HG03432 (cell line): ENCODE measurements around the gene FTCD.
"Not testable (repeated sequence)": the region's sequence is repeated elsewhere in the genome, so short reads cannot be mapped to it uniquely, and the experiment has no call there.

ENCODE experiments used
- ATAC-seq: cut with Tn5 transposase; IDR thresholded peaks from one replicate; pipeline ENCODE4 v1.9.1; 2021; ENCODE audit warnings: mild to moderate bottlenecking, moderate library complexity; ENCODE audit not compliant: unreplicated experiment

Gene FTCD, protein sequence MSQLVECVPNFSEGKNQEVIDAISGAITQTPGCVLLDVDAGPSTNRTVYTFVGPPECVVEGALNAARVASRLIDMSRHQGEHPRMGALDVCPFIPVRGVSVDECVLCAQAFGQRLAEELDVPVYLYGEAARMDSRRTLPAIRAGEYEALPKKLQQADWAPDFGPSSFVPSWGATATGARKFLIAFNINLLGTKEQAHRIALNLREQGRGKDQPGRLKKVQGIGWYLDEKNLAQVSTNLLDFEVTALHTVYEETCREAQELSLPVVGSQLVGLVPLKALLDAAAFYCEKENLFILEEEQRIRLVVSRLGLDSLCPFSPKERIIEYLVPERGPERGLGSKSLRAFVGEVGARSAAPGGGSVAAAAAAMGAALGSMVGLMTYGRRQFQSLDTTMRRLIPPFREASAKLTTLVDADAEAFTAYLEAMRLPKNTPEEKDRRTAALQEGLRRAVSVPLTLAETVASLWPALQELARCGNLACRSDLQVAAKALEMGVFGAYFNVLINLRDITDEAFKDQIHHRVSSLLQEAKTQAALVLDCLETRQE

DNA sequence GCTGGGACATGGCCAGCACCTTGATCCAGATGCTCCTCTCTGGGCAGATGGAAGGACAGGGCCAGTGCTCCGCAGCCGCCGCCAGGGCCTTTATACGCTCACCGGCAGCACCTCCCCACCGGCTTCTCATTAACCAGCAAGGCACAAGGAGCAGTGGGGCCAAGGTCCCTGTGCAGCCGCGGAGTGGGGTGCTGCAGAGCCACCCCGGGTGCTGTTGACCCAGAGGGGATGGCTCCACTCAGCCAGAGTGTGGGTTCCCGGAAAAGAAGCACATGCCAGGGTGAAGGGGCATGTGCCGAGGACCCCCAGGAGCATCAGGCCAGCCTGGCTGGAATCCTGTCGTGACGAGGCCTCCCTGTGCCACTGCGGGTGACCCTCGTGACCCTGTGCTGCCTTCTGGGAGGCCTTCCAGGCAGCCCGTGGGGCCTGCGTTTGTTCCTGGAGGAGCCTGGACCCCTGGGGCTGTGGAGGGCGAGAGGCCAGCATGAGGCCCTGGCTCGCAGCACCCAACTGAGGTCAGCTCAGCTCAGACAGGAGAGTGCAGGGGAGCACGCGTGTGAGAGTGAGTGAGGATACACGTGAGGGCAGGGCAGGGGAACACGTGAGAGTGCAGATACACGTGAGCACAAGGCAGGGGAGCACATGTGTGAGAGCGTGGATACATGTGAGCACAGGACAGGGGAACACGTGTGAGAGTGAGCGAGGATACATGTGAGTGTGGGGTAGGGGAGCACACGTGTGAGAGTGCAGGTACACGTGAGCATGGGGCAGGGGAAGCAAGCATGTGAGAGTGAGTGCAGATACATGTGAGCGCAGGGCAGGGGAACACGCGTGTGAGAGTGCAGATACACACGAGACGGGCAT lies at the start of gene FTCD:
TSS of gene FTCD (minus strand) at position 66 of the 864 bp plus-strand sequence. CDS start at position 10, 56 bp downstream.
- ATAC-seq, result no peak

DNA sequence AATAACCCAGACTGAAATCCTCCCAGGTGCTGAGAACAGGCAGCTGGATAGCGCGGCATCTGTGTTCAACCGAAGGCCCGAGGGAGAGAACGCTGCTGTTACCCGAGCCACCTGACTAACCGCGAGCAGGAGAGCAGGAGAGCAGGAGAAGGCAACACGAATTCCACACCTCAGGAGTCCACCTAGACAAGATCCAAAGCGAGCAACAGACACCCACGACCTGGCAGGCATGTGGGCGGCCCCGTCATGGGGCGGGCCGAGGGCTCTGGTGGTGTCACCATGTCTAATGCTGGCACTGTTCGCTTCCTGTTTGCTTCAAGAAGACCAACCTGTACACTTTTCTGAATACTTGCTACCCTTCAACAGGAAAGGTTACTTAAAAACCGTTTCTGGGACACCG lies 49.8 kb upstream of the FTCD start:
- ATAC-seq, result no peak

DNA sequence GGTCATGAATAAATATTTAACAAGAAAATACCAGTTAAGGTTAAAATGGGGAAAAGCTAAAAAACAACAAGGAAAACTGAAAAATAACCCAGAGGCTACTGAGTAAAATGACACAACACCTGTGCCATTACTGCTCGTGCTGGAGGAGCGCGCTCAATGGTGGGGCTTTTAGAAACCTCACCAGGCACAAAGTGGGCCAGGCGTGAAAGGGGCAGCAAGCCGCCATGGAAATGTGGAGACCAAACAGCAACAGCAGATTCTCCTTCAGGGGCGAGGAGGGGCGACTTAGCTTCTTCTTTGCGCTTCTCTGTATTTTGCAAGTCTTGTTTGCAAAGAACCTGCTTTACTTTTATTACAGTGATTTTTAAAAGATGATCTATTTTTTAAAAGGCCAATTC lies 47.8 kb upstream of the FTCD start:
- no peak for ATAC-seq

DNA sequence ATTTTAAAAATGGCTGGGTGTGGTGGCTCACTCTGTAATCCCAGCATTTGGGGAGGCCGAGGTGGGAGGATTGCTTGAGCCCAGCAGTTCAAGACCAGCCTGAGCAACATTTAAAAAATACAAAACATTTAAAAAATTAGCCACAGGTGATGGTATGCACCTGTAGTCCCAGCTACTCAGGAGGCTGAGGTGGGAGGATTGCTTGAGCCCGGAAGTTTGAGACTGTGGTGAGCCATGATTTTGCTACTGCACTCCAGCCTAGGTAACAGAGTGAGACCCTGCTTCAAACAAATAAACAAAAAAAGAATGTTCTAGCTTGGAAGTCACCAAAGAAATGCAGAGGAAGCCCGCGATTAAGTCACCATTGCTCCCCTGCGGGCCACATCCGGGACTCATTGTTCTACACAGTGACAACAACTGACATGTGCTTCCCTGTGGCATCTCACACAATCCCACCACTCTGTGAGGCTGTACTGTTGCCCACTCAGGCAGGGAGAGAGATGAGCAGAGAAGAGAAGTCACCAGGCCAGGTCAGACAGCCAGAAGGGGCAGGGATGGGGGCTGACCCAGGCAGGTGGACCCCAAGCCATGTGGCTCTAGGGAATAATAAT lies 47.3 kb upstream of the FTCD start:
- no peak for ATAC-seq

DNA sequence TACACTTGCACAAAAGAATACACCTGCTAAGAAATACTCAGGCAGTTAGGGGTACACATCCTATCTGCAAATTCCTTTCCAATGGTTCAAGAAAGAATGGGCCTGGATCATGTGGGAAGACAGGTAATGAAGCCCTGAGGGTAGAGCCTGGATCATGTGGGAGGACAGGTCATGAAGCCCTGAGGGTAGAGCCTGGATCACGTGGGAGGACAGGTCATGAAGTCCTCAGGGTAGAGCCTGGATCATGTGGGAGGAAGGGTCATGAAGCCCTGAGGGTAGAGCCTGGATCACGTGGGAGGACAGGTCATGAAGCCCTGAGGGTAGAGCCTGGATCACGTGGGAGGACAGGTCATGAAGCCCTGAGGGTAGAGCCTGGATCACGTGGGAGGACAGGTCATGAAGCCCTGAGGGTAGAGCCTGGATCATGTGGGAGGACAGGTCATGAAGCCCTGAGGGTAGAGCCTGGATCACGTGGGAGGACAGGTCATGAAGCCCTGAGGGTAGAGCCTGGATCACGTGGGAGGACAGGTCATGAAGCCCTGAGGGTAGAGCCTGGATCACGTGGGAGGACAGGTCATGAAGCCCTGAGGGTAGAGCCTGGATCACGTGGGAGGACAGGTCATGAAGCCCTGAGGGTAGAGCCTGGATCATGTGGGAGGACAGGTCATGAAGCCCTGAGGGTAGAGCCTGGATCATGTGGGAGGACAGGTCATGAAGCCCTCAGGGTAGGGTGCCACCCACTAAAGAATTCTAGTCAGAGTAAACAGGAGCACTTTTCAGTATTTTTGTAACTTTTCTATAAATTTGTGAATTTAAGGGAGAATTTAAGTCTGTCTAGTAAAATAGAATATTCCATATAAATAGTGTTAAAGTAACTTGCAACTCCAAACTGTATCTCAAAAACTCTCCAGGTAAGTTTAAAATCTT lies 45.8 kb upstream of the FTCD start:
- not testable (repeated sequence) for ATAC-seq

DNA sequence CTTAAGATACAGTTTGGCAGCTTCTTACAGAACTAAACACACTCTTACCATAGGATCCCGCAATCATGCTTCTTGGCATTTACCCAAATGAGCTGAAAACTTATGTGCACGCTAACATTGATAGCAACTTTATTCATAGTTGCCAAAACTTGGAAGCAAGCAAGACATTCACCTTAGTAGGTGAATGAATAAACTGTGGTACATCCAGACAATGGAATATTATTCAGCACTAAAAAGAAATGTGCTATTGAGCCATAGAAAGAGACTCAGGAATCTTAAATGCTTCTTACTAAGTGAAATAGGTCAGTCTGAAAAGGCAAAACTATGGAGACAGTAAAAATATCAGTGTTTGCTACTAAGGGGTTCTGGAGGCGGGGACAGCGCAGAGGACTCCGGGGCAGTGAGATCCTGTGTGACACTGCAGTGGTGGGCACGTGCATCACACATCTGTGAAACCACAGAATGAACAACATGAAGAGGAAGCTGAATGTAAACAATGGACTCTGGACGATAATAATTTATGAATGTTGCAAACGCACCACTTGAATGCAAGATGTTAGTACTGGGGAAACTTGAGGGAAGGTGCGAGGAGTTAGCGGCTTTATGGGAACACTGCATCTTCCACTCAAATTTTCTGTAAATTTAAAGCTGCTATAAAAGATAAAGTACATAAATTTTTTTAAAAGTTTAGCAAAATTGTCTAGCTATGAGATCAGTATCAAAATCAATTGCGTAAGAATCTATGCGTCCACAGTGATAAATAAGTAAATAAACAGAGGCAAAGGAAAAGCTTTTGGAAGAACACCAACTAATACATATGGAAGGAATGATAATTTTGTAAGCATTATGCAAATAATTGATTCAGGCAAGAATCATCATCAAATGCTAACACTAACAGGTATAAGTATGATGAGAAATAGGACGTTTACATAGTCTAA lies 44.3 kb upstream of the FTCD start:
- no peak for ATAC-seq

DNA sequence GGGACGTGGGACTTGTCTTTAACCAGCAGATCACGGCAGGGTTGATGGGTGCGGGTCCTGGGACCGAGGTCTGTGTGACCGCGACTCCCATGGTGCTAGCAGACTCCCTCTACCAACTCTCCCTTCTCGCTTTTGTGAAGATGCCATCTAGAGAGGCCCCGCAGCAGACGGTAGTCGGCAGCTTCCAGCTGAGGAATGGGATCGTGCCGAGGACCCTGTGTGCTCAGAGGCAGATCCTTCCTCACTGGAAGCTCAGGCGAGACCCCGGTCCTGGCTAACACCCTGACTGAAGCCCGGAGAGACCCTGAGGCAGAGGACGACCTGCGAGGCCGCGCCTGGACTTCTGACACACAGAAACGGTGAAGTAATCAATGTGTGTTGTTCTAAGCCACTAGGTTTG lies 41.4 kb upstream of the FTCD start:
- ATAC-seq, result no peak

DNA sequence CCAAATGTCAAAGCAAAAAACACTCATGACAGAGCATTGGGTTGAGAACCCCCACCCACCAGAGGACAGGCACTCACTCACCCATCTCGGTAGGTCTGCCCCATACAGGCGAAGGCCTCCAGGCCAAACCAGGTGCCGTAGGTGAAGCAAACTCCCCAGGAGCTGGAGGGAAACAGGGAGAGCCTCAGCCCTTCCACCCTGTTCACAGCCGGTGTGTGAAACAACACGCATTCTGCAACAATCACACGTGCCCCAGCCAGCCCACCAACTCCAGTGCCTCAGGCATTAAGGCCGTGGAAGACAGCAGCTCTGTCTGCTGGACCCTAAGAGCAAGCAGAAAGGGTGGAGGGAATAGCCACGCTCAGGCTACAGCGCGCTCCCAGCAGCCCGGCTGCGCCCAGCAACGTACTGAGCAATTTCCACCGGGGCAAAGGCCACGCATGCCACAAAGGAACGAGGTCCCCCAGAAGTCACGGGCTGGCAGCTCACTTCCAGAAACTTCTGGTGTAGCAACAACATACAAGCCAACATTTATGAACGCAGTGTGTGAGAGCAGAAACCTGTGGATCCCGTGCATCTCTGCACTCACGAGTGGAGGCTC lies 40.3 kb upstream of the FTCD start:
- ATAC-seq, result no peak

DNA sequence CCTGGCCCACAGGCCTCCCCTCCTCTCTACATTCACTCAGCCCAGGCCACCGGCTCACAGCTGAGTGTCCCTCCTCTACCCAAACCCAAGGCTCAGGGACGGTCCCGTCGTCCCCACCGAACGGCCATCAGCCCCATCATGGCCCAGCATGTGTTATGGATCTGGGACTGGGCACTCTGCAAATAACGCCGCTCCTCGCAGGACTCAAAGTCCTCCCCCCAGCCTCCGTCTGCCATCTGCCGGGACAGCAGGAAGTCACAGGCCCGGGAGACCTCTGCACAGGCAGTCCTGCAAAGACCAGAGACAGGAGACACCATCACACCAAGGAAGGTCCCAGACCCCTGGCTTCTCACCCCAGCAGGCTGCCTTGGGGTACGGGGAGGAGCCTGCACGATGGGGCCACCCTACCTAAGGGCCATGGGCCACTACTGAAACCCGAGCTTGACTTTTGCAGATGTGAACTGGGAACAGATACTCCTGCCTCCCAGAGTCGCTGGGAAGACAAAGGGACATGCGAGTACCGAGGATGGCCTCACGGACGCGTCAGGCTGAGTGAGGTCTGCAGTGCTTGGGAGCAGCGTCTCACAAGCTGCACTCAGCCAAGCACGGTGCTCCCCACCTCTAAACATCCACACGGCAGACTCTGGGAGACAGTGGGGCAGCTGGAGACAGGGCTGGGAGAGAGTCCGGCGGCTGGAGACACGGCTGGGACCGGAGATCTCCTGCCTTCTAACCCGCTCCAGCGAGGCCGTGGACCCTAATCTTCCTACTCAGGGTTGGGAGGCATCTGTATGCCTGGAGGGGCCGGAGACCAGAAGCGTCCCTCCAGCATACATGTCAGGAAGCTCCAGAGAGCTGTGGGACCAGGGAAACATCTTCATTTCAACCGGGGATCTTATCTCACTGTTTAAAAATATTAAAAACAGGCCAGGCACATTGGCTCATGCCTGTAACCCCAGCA lies 39.3 kb upstream of the FTCD start:
- no peak for ATAC-seq

DNA sequence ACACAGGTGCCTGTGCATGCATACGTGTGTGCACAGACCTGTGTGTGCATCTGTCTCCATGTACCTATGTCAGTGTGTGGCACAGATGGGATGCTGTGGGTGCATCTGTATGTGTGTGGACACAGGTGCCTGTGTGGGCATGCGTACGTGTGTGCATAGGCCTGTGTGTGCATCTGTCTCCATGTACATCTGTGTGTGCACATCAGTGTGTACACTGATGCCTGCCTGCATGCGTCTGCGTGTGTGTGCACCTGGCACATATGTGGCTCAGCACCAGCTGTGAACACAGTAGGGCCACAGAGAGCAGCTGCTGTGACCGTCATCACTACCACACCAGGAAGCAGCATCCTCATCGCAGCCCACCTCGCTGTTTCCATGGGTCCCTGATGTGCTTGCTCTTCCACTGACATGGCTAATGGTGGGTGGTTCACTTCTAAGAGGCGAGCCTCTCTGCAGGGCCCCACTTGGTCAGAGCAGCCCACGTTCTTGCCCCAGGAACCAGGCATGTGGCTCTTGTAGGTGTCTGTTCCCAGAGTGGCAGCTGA lies 38.5 kb upstream of the FTCD start:
- ATAC-seq, result no peak

DNA sequence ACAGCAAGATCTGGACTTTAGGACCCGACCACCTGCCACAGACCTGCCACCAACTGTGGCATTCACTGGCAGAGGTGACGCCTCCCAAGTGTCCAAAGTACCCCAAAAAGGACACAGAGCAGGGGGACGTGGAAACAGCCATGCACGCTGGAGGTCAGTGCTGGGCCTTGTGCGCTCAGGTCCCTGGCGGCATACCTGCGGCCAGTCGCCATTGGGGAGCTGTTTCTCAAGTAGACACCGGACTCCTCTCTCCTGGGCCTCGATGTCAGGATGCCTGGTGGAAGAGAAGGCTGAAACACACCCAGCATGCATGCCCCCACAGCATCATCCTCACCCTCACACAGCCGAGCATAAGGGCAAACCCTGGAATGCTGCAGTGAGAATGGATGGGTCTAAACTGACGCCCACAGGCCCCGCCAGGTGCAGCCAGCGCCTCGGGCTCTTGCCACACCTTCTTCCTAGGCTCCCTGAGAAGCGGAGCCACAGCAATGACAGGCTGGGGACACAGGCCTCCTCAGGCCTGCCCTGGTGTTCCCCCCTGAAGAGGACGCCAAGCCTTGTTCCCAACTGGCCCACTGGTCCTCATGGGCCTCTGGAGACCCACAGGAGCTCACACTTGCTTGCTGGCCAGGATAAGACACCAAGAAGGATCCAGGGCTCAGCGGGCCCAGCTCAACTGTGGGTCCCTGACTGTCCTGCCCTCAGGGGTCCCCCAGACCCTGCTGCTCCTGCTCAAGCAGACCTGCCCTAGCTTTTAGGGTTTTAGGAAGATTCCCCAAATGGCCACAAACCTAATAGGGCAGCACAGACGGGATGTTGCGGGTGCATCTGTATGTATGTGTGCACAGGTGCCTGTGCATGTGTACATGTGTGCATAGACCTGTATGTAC lies 36.6 kb upstream of the FTCD start:
- no peak for ATAC-seq

DNA sequence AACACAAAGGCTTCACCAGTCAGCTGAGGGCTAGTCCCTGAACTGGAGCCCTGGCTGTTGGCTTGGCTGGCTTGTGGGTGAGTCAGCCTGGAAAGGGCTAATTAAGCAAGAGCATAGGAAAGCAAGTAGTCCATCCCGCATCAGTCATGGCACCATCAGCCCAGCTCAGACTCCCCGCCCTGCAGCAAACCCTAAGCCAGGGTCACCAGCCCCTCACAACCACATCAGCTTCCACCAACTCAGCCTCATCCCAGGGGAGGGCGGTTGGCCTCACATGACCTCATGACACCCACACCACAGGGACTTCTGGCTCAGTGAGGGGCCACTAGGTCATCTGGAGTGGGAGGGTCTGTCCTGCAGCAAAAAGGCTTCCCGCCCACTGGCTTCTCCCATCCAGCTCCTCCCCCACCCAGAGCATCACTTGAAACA lies 35.9 kb upstream of the FTCD start:
- no peak for ATAC-seq

DNA sequence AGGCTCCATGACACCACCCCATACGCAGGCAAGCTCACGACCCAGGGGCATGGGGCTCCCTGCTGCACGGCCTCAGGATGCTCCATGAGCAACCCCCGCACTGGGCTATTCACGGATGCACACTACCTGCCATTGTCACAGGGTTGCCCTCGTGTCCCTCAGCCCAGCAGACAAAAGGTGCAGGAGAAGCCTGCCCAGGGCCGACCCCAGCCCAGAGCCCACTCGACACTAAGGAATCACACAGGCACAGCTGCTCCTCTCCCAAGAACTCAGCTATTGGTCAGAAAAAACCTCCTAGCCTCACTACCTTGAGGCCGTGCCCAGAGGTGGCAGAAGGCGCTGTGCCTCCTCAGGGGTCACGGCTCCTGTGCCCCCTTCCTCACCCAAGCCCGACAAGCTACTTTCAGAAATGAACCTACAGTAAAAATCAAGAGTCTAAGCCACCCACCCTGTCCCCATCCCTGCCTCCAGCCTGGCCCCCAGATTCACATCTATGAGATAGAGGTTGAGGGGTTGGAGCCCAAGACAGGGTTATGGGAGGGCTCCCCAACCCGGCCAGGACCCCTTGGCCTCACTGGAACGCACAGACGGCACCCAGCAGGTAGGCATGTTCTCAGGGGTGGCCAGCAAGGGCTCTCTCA lies 35.2 kb upstream of the FTCD start:
- no peak for ATAC-seq

DNA sequence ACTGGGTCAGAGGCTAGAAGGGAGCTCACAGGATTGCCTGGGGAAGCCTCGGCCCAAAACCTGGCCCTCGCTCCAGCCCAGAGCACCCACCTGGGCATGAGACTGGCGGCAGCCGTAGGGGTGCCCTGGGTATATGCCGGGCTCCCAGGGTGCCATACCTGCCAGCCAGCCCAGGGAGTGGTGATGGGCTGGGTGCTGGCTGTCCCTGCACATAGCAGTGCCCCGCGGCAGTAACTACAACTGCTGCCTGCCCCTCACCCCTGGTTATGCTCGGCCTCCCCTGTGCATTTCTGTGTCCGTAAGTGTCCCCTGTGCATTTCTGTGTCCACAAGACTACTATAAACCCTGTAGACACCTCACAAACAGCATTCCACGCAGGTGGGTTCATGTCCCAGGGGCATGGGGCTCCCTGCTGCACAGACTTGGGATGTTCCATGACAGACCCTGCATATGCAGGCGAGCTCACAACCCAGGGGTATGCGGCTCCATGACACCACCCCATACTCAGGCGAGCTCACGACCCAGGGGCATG lies 34.6 kb upstream of the FTCD start:
- no peak for ATAC-seq

DNA sequence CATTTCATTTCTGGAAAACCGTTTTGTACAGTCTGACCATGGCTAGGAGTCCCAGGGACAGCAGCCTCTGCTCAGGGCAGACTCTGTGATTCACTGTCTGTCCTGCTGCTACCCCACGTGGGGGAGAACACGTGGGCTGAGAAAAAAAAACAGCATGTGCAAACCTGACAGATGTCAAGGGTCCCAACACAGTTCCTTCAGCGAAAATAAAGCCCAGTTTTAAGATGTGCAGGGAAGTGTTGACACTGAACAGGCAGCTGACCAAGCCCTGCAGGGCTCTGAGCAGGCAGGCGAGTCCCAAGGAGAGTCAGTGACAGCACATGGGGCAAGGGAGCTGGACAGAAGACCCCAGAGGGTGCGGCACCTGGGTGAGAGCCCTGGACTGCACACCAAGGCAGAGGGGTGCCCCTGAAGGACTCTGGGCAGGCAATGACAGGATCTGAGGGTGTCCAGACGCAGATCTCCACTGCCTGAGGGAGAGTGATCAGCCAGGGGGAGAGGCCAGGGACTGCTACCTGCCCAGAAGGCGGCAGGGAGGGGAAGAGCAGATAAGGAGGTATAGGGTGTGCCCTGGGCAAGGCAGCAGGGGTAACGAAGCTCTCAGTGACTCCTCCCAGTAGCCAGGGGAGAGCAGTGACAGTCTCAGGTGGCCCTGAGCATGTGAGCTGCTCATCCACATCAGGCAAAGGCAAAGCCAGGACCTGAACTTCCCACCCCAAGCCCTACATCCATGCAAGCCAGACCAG lies 34.0 kb upstream of the FTCD start:
- ATAC-seq, result no peak
